Prostate gland (tissue), 2 donors: ENCODE results near the gene TPRN.
"Not testable (repeated sequence)": the region's sequence is repeated elsewhere in the genome, so short reads cannot be mapped to it uniquely, and the experiment has no call there.

Experiments
- POLR2A ChIP-seq: fragments of 450-650 bp; IDR thresholded peaks from one replicate; pipeline ENCODE4 v1.6.1; 2016; ENCODE audit warnings: antibody characterized with exemption, mild to moderate bottlenecking
- POLR2AphosphoS5 ChIP-seq: sonication (generic); formaldehyde crosslinking; IDR thresholded peaks from one replicate; pipeline ENCODE4 v1.6.1; 2017; ENCODE audit warnings: antibody characterized with exemption
- TF ChIP-seq, protein P1 (sequence below), 4 experiments: fragments of 200-600 bp in 2 of 4; fragments of 450-650 bp in 2 of 4; sonication (generic) in 2 of 4; IDR thresholded peaks; 1 replicate in 3 of 4; 2 replicates in 1 of 4; pipeline ENCODE4 v1.5.1; 2016 to 2019; ENCODE audit warnings: antibody characterized with exemption in 4 of 4, mild to moderate bottlenecking in 2 of 4, moderate library complexity in 2 of 4

GRCh38 chr9:137239541-137240200 is 39.1 kb upstream of the TPRN start:
- TF ChIP-seq, protein P1, sequence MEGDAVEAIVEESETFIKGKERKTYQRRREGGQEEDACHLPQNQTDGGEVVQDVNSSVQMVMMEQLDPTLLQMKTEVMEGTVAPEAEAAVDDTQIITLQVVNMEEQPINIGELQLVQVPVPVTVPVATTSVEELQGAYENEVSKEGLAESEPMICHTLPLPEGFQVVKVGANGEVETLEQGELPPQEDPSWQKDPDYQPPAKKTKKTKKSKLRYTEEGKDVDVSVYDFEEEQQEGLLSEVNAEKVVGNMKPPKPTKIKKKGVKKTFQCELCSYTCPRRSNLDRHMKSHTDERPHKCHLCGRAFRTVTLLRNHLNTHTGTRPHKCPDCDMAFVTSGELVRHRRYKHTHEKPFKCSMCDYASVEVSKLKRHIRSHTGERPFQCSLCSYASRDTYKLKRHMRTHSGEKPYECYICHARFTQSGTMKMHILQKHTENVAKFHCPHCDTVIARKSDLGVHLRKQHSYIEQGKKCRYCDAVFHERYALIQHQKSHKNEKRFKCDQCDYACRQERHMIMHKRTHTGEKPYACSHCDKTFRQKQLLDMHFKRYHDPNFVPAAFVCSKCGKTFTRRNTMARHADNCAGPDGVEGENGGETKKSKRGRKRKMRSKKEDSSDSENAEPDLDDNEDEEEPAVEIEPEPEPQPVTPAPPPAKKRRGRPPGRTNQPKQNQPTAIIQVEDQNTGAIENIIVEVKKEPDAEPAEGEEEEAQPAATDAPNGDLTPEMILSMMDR (IDR thresholded peaks at IDR 0.05) = not testable (repeated sequence)
- TF ChIP-seq POLR2A, POLR2AphosphoS5: not testable (repeated sequence)
